ENCODE data around the gene SCN3A.

DNA sequence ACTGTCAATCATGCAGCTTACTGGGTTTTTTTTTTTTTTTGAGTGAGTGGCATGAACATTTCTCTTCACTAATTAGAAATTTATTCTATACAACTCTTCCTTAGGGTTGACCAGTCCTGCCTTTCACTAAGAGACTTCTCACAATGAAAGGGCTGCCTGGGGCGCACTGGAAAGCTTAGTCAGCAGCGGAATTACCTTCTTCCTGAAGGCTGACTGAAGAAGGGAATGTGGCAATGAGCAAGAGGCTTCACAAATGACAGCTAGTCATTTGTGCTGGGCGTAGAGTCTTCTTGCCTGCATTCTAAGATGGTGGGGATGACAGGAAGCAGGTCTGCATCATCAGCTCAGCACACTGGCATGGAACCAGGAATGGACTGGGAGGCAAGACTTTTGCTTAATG is 15.6 kb upstream of the SCN3A start:
- TF ChIP-seq, protein P1, sequence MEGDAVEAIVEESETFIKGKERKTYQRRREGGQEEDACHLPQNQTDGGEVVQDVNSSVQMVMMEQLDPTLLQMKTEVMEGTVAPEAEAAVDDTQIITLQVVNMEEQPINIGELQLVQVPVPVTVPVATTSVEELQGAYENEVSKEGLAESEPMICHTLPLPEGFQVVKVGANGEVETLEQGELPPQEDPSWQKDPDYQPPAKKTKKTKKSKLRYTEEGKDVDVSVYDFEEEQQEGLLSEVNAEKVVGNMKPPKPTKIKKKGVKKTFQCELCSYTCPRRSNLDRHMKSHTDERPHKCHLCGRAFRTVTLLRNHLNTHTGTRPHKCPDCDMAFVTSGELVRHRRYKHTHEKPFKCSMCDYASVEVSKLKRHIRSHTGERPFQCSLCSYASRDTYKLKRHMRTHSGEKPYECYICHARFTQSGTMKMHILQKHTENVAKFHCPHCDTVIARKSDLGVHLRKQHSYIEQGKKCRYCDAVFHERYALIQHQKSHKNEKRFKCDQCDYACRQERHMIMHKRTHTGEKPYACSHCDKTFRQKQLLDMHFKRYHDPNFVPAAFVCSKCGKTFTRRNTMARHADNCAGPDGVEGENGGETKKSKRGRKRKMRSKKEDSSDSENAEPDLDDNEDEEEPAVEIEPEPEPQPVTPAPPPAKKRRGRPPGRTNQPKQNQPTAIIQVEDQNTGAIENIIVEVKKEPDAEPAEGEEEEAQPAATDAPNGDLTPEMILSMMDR (conservative IDR thresholded peaks at IDR 0.05 in 1 of 2, IDR thresholded peaks at IDR 0.05 in 1 of 2; ENCODE audit: extremely low read depth in 1 of 2, insufficient read depth in 1 of 2, low read depth in 1 of 2, low read length in 2 of 2), result no peak
- no peak for TF ChIP-seq EZH2 (IDR thresholded peaks at IDR 0.05; ENCODE audit: borderline replicate concordance, low read length)
